ENCODE data around the gene PIN1.

GRCh38 chr19:9885077-9885552 is 50.0 kb downstream of the PIN1 start:
- TF ChIP-seq POLR2A (IDR thresholded peaks at IDR 0.05), result no peak
- no peak for TF ChIP-seq CTCF (IDR thresholded peaks at IDR 0.05)
